ELF-1 (cell line): Measurements from ENCODE around the gene RFX3.

ENCODE experiments used
- DNase-seq: peaks from one replicate; pipeline ENCODE4 v3.0.0-alpha.2; 2016; ENCODE audit warnings: low read depth, low spot score

RFX3 gene

DNA sequence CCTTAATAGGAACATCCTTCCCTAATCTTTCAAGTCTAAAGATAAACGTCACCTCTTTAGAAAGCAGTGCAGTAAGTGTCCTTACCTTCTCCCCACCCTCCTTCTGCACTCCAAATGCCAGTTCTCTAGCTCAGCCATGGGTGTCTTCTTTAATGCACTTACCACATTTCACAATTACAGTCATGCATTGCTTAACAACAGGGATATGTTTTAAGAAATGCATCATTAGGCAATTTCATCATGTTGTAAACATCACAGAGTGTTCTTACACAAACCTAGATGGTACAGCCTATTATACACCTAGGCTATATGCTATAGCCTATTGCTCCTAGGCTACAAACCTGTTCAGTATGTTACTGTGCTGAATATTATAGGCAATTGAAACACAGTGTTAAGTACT, 91.2 kb downstream of the RFX3 start:
- DNase-seq: no peak

- no peak for DNase-seq
These were observed 92.0 kb downstream of the RFX3 start for GRCh38 chr9:3433754-3434153.

DNA sequence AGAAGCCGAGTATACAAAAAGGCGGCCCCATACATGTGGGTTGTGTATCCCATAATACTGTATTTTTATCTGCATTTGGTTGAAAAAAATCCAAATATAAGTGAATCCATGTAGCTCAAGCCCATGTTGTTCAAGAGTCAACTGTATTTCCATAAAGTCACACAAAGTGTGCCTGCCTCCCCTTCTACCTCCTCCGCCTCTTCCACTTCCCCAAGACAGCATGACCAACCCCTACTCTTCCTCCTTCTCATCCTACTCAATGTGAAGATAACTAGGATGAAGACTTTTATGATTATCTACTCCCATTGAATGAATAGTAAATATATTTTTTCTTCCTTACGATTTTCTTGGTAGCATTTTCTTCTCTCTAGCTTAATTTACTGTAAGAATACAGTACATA, 92.7 kb downstream of the RFX3 start:
- DNase-seq: no peak

DNA sequence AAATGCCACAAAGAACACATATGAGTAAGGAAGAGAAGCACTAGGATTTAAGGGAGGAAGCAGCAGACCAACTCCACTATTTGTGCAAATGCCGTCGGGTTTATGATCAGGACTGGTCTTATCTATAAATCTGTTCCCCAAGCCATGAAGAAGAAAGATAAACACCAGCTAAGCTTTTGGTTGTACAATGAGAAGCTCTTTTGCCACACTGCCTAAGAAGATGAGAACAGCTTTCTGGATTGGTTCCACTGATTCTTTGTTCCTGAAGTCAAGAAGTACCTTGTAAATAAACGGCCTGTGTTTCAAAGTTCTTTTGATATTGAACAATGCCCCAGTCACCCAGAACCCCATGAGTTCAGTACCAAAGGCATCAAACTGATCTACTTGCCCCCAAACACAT, 93.9 kb downstream of the RFX3 start:
- DNase-seq: no peak

GRCh38 chr9:3419893-3420292, 105.9 kb downstream of the RFX3 start:
- no peak for DNase-seq

DNA sequence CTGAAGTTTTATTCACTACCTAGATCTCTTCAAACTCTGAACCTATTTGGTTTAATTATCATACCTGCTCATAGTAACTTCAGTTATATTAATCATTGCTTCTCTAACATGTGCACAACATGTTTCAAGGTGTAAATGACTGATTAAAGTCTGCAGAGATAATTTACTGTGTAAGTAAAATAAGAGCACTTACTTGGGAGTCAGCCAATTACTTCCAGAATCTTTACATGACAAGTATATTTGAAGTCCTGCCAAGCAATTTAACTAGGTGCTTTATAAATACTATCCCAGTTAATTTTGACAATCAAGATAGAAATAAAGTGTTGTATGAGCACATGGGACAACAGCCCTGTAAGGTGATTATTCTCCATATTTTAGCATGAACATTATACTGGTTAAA, 109.9 kb downstream of the RFX3 start:
- no peak for DNase-seq

- no peak for DNase-seq
These were observed 111.8 kb downstream of the RFX3 start for GRCh38 chr9:3413984-3414383.

DNA sequence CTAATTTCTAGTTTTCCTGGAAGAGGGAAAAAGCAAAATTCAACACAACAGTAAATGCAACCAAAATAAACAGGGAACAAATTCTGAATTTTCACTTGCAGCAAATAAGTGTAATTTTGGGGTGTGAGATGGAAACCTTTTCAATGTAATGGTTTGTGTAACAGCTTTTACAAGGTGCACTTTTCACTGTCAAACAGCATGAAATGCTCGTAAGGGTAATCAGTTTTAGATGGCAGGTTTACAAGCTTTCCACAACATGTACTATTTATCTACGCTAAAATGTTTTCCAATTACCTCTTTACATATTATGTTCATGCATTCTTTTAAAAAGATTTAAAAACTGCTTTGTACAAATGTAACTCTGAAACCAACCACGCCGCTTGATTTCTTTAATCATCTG, 115.3 kb downstream of the RFX3 start:
- DNase-seq: no peak

DNA sequence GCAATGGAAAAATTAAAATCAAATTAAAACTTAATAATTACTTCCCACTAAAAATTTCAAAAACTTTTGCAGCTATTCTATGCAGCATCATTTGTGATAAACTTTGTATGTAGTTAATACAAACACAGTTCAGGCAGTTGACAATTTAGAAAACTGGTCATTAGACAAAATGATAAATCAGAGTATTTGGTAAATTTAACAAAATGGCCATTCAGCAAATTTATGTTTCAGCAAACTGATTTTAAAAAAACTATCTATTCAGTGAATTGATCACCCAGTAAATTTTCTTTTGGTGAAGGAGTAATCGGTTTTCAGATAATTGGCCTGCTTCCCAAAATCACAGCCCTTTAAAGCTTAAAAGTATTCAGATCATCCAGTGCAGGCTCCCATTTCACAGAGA, 116.3 kb downstream of the RFX3 start:
- no peak for DNase-seq

DNA sequence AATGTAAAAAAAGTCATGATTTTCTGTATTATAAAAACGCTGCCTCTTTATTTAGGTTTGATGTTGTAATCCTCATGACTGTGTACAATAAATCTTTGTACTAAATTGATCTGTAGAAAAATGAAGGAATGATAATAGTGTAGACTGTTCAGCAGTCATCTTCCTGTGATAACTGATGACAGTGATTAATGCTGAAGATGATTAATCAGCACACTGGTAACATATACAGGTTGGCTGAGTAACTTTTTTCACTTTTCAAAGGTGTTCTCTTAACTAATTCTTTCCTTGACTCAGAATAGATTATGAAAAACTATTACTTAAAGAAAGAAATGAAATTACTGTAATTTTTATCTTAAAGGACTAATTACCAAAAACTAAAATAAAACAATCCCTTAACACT, 122.5 kb downstream of the RFX3 start:
- DNase-seq: no peak

GRCh38 chr9:3401221-3401954, 124.4 kb downstream of the RFX3 start:
- peak; percentile 3 for DNase-seq

- no peak for DNase-seq
These were observed 127.6 kb downstream of the RFX3 start for GRCh38 chr9:3398232-3398648.

DNA sequence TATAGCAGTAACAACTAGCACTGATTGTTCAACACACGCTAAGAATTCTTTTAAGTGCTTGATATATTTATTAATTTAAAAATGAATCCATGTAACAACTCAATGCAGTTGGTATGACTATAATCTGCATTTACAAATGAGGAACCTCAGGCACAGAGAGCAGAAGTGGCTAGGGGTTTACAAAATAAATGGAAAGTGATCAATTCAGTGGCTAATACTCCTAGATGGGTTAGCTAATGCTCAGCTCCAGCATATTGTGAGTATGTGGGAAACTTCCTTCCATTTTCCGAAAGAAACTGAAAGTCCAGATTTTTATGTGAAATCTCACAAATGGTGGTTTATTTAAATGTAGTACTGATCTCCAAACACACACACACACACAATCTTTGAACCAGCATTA, 128.0 kb downstream of the RFX3 start:
- DNase-seq: no peak

- no peak for DNase-seq
These were observed 134.4 kb downstream of the RFX3 start for GRCh38 chr9:3391414-3391813.

GRCh38 chr9:3386753-3387152, 139.0 kb downstream of the RFX3 start:
- DNase-seq: no peak

DNA sequence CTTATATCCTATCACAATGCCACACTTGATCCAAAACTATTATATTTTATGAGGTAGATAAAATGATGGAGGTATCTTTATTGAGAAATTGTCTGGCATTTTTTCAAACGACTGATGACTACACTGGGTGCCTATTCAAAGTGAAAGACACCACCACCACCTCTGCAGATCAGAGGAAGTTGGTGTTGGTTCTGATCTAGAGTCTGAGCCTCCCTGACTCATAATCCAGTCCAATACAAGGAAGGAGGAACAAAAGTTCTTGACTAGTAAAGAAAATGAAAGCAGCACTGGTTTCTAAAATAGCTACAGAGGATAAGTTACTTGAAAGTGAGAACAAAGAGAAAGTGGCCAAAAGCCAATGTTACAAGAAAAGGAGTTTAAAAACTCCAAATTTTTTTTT, 139.9 kb downstream of the RFX3 start:
- no peak for DNase-seq

- no peak for DNase-seq
These were observed 154.0 kb downstream of the RFX3 start for GRCh38 chr9:3371842-3372241.

DNA sequence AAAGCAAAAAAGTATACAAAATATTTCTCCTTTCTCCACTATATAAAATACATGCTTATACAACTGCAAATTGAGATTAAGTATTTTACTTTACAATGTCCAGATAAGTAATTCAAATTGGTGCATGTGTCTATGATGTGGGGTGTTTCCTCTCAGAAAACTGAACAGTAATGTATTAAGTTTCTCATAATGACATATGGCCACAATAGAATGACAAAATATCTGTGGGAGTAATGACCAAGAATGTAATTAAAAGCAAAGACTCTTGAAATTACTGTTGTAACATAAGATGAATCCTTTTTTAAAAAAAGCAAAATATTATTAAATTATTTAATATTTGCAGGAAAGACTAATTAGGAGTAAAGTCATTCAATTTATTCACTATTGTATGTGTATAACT, 155.1 kb downstream of the RFX3 start:
- no peak for DNase-seq

DNA sequence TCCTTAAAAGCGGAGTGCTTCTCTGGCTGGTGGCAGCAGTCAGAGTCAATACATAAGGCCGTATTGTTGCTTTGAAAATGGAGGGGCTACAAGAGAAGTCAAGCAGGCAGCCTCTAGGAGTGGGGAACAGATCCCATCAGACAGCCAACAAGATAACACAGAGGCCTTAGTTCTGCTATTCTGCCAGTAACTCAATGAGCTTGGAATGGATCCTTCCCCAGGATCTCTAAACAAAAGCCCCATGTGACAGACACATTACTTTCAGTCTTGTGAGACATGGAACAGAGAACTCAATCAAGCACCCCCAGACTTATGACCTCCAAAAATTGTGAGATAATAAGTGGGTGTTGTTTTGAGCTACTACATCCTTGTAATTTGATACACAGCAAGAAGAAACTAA, 158.6 kb downstream of the RFX3 start:
- DNase-seq: peak; percentile 2

DNA sequence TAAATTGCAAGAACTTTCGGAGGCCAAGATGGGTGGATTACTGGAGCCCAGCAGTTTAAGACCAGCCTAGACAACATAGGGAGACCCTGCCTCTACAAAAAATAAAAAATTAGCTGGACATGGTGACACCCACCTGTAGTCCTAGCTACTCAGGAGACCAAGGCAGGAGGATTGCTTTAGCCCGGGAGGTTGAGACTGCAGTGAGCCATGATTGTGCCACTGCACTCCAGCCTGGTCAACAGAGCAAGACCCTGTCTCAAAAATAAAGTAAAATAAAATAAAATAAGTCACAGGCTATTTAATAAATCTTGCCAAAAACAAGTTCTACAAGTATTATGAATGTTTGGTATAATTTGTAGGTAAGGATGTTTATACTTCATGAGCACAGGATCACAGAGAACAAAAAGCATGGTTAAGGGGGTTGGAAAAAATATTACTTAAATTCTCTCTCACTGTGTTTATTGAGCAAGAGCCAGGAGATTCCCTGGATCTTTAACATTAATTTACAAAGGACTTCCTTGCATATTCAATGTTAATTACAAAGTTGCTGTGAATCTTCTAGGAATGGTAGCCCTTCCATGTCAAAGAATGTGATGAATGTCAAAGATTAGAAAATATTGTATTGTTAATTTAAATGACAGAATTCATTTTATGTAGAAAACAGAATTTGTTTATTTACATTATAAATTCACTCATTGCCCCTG, 164.0 kb downstream of the RFX3 start:
- no peak for DNase-seq

- no peak for DNase-seq
These were observed 164.7 kb downstream of the RFX3 start for GRCh38 chr9:3361116-3361515.

DNA sequence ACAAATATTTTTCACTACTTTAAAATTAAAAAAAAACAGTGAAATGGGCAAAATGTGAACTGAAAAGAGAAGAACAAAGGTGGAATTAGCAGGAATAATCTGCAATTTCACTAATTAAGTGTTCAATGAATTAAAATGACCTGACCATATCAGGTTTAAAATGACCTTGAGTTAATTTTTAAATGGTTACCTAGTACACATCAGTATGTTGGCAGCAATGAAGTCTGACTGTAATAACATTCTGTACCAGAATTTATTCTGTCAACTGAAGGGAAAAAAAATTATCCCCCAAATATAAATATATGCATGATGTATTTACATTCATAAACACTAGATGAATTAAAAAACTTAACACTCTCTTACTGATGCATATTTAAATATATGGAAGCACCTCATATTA, 165.6 kb downstream of the RFX3 start:
- no peak for DNase-seq

DNA sequence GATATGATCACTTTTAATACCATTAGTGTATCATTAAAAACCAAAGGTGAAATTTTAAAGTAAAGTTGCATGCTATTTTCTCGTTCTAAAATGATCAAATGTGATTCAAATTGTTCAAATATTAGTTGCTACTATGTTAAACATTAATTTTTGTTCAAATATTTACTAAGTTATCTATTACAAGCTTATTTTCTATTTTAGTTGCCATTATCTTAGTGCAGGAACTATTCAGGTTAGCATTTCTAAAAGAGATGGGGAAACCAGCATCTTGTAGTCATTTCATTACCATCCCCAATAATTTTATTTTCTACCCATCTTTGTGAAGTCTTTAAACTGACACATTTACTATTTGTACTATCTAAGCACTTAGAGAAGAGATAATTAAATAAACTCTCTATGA, 166.0 kb downstream of the RFX3 start:
- DNase-seq: no peak
